SKM-1 (cell line): Measurements from ENCODE around the gene CDT1.
A peak's percentile ranks its signal among the peaks of the same experiment; 100 is the strongest.

ENCODE experiments used
- DNase-seq: peaks from one replicate; lab custom pipeline; 2025; ENCODE audit not compliant: unreplicated experiment; lab: John Stamatoyannopoulos, UW

CDT1 gene

GRCh38 chr16:88803264-88803987 lies at the start of gene CDT1:
CDT1 (plus strand) TSS chr16:88803789; CDS start chr16:88803832, 43 bp downstream.
- DNase-seq: peak; percentile 75

DNA sequence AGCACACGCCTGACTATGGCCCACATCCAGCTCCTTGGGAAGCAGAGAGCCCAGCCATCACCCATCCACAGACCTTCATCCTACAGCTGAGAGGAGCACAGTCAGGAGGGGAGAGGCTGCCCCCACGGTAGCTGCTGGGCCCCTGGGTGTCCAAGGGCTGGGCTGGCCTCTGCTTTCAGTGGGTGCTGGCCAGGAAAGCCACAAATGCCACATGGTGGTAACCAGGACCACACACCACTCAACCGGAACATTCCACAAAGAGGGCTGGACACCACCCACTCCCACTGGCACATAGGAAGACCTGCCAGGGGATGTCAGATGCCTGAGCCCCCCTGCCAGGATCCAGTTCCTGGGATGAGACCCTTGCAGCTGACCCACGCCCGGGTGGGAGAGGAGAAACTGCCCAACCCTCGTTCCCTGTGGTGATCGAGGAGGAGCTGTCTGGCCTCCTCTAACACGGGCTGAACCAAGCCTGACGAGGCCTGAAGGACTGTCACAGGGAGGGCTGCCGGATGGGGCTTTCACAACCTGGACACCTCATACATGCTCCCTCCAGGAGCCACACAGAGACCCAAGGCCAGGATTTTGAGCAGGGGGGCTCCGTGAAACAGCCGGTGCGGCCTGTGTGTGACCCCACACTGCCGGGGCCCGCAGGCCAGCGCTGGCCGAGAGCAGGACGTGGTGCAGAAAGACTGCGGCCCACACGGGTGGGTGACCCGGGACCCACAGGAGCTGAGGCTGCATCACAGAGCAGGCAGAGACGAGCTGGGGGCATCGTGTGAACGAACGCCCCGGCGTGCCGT lies 49.3 kb upstream of the CDT1 start:
- DNase-seq: no peak

- no peak for DNase-seq
Measured at GRCh38 chr16:88754912-88755744, 48.5 kb upstream of the CDT1 start.

DNA sequence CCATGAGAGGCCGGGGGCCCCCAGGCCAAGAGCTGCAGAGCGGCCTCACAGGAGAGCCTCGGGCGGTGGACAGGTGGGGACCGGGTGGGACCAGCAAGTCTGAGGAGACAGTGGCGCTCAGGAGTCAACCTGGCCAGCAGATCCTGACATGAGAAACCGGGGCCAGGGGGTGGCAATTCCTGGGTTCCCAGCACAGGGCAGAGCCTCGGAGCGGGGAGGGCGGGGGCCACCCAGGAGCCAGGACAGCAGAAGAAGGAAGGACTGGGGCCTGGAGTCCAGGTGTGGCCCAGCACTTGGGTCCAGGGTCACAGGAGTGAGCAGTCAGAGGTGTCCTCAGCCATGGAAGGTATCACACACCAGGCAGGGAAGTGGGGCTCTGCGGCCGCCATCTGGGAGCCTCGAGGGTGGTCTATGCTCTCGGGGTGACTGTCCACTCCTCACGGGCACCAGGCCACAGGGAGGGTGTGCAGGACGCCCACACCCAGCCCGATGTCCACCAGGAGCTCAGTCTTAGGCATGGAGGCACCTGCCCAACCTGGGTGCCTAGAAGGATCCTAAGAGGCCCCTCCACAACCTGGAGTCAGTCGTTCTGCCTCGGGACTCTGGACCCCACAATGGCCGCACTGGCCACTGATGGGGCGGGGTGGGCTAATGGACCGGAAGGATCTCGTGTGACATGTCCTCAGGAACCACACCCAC lies 47.7 kb upstream of the CDT1 start:
- no peak for DNase-seq

DNA sequence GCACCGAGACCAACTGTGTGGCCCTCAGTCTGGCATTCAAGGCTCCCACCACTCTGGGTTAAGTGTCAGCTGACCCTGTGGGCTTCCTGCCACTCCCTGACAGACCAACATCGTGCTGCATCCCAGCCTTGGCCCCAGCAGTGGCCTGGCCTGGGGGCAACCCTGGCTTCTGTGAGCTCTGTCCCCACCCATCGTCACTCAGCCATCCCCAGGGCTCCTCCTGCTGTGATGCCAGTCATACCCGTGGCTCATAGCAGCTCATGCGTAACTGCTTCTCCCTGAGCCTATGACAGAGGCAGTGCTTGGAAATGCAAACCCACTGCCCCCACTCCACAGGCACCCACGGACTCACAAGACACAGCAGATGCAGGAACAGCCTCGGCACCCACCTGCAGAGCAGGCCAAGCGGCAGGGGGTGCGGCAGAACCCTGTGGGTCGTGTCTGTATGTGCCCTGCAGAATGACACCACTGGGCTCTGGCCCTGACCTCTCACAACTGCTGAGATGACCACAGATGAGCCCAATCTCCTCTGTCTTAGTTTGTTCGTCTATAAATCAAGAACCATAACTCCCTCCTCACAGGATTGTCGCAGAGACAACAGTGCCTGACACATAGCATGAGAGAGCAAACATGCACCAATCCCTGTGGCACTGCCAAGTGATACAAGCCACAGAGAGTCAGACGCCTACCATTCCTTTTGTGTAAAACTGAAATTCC lies 45.2 kb upstream of the CDT1 start:
- no peak for DNase-seq

DNA sequence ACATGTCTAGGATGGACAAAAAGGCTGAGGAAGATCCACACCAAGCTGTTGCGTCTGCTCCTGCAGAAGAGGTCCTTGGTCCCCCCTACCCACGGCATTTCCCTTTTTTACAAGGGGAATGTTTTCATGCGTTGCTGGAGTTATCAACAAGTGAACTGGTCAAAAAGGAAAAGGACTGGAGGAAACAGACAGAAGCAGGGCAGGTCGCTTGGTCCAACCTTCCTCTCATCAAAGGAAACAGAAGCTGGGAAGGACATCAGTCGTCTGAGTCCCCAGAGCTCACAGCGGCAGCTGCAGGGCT lies 44.7 kb upstream of the CDT1 start:
- no peak for DNase-seq

- DNase-seq: no peak
Measured at GRCh38 chr16:88759245-88759975, 44.2 kb upstream of the CDT1 start.

- no peak for DNase-seq
Measured at GRCh38 chr16:88759976-88760350, 43.6 kb upstream of the CDT1 start.

DNA sequence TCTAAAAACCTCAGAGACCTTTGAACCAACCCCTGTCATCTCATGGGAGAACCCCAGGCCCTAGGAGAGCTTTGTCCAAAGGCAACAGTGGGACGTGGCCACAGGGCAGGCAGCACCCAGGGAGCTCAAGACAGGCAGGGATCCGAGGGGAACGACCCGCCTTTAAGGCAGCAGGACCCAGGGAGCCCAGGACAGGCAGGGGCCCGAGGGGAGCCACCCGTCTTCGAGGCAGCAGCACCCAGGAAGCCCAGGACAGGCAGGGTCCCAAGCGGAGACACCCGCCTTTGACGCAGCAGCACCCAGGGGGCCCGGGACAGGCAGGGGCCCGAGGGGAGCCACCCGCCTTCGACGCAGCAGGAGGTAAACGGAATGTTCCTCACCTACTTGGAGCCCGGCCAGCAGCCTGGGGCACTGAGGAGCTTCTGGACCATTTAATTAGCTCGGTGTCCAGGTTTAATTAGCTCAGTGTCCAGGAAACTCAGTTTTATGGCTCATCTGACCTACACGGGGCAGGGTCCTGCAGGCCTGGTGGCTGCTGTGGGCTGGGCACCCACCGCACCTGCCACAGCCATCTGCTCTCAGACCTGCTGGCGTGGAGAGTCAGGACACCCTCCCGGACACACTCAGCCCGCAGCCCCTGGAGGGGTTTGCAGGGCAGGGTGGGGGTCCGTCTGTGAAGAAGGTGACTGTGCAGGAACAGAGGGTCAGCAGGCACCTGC lies 43.0 kb upstream of the CDT1 start:
- DNase-seq: no peak

GRCh38 chr16:88761143-88761534 lies 42.5 kb upstream of the CDT1 start:
- no peak for DNase-seq

DNA sequence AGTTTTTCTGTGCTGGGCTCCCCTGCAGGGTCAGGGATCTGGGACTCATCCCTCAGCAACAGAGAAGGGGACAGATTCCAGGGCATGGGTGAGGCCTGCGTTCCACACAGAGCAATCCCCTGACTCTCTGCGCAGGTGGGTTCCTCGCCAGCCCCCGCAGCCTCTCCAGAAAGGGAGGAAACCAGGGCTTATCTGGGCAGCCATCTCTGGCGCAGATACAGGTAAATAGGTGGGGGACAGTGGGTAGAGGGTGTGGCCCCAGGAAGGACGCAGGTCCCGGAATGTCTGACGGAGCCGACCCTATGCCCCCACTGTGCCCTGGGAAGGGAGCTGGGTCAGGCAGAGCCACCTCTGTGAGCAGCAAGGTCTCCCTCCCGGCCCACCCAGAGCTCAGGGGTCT lies 41.8 kb upstream of the CDT1 start:
- DNase-seq: no peak

- DNase-seq: no peak
Measured at GRCh38 chr16:88762258-88762870, 41.2 kb upstream of the CDT1 start.

GRCh38 chr16:88762941-88763340 lies 40.6 kb upstream of the CDT1 start:
- DNase-seq: no peak

- no peak for DNase-seq
Measured at GRCh38 chr16:88763502-88764053, 40.0 kb upstream of the CDT1 start.

DNA sequence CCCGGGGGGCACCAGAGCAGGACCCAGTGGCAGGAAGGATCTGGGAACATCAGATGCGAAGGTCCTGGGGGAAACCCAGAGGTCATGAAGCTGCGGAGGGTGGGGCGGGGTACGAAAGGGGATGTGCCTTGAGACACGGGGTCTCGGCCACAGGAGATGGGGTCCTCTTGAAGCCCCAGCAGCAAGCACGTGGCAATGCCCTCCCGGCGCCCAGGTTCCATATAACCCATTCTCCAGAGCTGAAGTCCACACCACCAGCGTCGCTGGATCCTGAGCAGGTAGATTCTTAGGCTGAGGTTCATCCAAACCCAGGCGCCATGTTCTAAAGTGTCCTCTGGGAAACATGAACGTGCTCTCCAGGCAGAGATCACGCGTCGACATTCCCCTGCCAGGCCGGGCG lies 39.5 kb upstream of the CDT1 start:
- no peak for DNase-seq

GRCh38 chr16:88764913-88765349 lies 38.7 kb upstream of the CDT1 start:
- no peak for DNase-seq

- DNase-seq: no peak
Measured at GRCh38 chr16:88766975-88767374, 36.6 kb upstream of the CDT1 start.

DNA sequence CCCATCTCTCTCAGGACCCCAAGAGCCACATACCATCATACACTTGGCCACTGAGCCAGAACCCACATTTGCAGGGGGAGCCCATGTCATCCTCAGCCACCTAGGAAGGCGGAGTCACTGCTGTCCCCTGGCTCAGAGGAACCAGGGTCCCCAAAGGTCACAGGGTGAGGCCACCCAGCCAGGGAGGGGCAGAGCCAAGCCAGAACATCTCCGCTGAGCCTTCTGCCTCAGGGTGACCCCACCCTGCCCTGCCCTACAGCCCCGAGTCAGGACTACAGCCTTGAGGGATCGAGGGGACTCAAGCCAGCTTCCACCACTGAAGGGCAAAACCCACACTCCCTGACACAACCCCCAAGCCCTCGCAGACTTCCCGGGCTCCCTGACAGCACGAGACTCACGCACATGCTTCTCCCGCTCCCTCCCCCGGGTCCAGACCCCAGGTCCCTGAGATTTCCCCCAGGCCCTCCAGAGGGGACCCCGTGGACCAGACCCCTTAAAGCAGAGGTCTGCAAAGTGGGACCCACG lies 36.0 kb upstream of the CDT1 start:
- DNase-seq: no peak
